Tibial nerve (tissue), 4 donors: ENCODE results near the gene ALK. TPM values are rescaled to one million over a fixed set of nuclear protein-coding genes. Genes with fewer than 3 reads are reported as not detected.

Experiments
- DNase-seq, 2 donors: peaks; one replicate each; pipeline ENCODE4 v3.0.0-alpha.2; 2019; ENCODE audit warnings: low spot score in 2 of 2
- H3K27ac ChIP-seq, 4 donors: fragments of 200-600 bp; sonication (generic) in 3 of 4; one replicate each; pipeline ENCODE4 v1.5.1; 2017 to 2019; ENCODE audit warnings: mild to moderate bottlenecking in 1 of 4
- H3K27me3 ChIP-seq, 2 donors: fragments of 200-600 bp; sonication (generic) in 1 of 2; one replicate each; pipeline versions ENCODE4 v1.5.1 to v1.6.0; 2017 to 2019
- H3K36me3 ChIP-seq, 3 donors: fragments of 200-600 bp; sonication (generic); one replicate each; pipeline ENCODE4 v1.5.1; 2018 to 2019
- H3K4me1 ChIP-seq, 4 donors: fragments of 200-600 bp; sonication (generic) in 3 of 4; one replicate each; pipeline ENCODE4 v1.5.1; 2017 to 2019
- H3K4me3 ChIP-seq, 4 donors: fragments of 200-600 bp; sonication (generic) in 3 of 4; one replicate each; pipeline ENCODE4 v1.5.1; 2017 to 2019; ENCODE audit warnings: mild to moderate bottlenecking in 1 of 4, moderate library complexity in 1 of 4
- H3K9me3 ChIP-seq, 4 donors: fragments of 200-600 bp; sonication (generic) in 3 of 4; one replicate each; pipeline ENCODE4 v1.5.1; 2017 to 2019
- EP300 ChIP-seq, 2 donors: sonication (generic); formaldehyde crosslinking; IDR thresholded peaks; one replicate each; pipeline ENCODE4 v1.6.1; 2017; ENCODE audit warnings: antibody characterized with exemption in 2 of 2, mild to moderate bottlenecking in 1 of 2
- POLR2A ChIP-seq, 2 donors: fragments of 450-650 bp; IDR thresholded peaks; one replicate each; pipeline ENCODE4 v1.6.1; 2017; ENCODE audit warnings: antibody characterized with exemption in 2 of 2, mild to moderate bottlenecking in 2 of 2, moderate library complexity in 2 of 2
- WGBS, 2 donors: methylation state at CpG; one replicate each; pipeline ENCODE4 v1.1.5; 2018; 5-methylcytosine and 5-hydroxymethylcytosine counted together
- total RNA-seq, 4 donors: library from RNA; depleted of rRNA; stranded (reverse); fragments of >200 nt; gene quantifications; one replicate each; pipeline ENCODE4 v1.1.0, GENCODE V29; 2016
- TF ChIP-seq, protein P1 (sequence below), 5 experiments: fragments of 200-600 bp in 3 of 5; fragments of 450-650 bp in 2 of 5; sonication (generic) in 3 of 5; IDR thresholded peaks; one replicate each; pipeline ENCODE4 v1.5.1; 2016 to 2019; ENCODE audit warnings: antibody characterized with exemption in 5 of 5, mild to moderate bottlenecking in 3 of 5, moderate library complexity in 2 of 5

ALK gene
- total RNA-seq, 4 donors from 2014 or later: 0.39 to 4.8 (median 0.66) TPM

DNA sequence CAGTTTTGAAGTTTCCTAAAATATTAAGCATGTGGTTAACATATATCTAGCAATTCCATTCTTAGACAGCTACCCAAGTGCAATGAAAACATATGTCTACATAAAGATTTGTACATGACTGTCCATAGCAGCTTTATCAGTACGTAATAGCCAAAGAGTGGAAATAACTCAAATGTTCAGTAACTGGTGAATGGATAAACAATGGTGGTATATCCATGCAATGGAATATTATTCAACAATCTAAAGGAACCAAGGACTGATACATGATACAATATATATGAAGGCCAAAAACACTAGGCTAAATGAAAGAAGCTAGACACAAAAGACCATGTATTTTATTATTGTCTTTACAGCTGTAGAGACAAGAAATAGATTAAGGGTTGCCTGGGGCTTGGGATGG, 361.4 kb downstream of the ALK start:
- Histone ChIP-seq H3K27me3 (no peaks in the 10 kb centered on the region), H3K4me1 (no peaks in the 10 kb centered on the region), H3K36me3 (no peaks in the 10 kb centered on the region), H3K27ac (no peak overlapping the region), H3K4me3 (no peak overlapping the region), H3K9me3 (no peaks in the 10 kb centered on the region)
- TF ChIP-seq EP300 (IDR thresholded peaks at IDR 0.05) (no peak), POLR2A (IDR thresholded peaks at IDR 0.05) (no peak)
- TF ChIP-seq, protein P1, sequence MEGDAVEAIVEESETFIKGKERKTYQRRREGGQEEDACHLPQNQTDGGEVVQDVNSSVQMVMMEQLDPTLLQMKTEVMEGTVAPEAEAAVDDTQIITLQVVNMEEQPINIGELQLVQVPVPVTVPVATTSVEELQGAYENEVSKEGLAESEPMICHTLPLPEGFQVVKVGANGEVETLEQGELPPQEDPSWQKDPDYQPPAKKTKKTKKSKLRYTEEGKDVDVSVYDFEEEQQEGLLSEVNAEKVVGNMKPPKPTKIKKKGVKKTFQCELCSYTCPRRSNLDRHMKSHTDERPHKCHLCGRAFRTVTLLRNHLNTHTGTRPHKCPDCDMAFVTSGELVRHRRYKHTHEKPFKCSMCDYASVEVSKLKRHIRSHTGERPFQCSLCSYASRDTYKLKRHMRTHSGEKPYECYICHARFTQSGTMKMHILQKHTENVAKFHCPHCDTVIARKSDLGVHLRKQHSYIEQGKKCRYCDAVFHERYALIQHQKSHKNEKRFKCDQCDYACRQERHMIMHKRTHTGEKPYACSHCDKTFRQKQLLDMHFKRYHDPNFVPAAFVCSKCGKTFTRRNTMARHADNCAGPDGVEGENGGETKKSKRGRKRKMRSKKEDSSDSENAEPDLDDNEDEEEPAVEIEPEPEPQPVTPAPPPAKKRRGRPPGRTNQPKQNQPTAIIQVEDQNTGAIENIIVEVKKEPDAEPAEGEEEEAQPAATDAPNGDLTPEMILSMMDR (IDR thresholded peaks at IDR 0.05): no peak
- WGBS, 2 donors: 90 to 92% methylated on average over 1 of the region's 1 CpG
- DNase-seq: no peak

- Histone ChIP-seq H3K36me3 (no peaks in the 10 kb centered on the region), H3K9me3 (no peaks in the 10 kb centered on the region), H3K27ac (no peak overlapping the region), H3K27me3 (no peaks in the 10 kb centered on the region), H3K4me3 (no peak overlapping the region), H3K4me1 (no peaks in the 10 kb centered on the region)
- no peak for DNase-seq
- 45 to 63% methylated on average over 1 of the region's 1 CpG for WGBS, 2 donors
- TF ChIP-seq, protein P1 (IDR thresholded peaks at IDR 0.05): no peak
- TF ChIP-seq POLR2A (IDR thresholded peaks at IDR 0.05) (no peak), EP300 (IDR thresholded peaks at IDR 0.05) (no peak)
Observed at GRCh38 chr2:29559578-29559977, 361.8 kb downstream of the ALK start.

- Histone ChIP-seq H3K4me1 (no peaks in the 10 kb centered on the region), H3K4me3 (no peak overlapping the region), H3K36me3 (no peaks in the 10 kb centered on the region), H3K27ac (no peak overlapping the region), H3K27me3 (no peaks in the 10 kb centered on the region), H3K9me3 (no peaks in the 10 kb centered on the region)
- no peak for DNase-seq
- TF ChIP-seq EP300 (IDR thresholded peaks at IDR 0.05): no peak
- TF ChIP-seq, protein P1 (IDR thresholded peaks at IDR 0.05): no peak
- TF ChIP-seq POLR2A (IDR thresholded peaks at IDR 0.05): no peak
Observed at GRCh38 chr2:29558097-29558496, 363.3 kb downstream of the ALK start.

- no peaks in the 10 kb centered on the region for H3K27me3 ChIP-seq
- DNase-seq: no peak
- H3K27ac ChIP-seq: no peak overlapping the region
- no peaks in the 10 kb centered on the region for H3K36me3 ChIP-seq
- H3K9me3 ChIP-seq: no peaks in the 10 kb centered on the region
- H3K4me3 ChIP-seq: no peak overlapping the region
- no peaks in the 10 kb centered on the region for H3K4me1 ChIP-seq
- WGBS, 2 donors: 40 to 60% methylated on average over 1 of the region's 1 CpG
- TF ChIP-seq, protein P1 (IDR thresholded peaks at IDR 0.05): no peak
- TF ChIP-seq POLR2A (IDR thresholded peaks at IDR 0.05) (no peak), EP300 (IDR thresholded peaks at IDR 0.05) (no peak)
Observed at GRCh38 chr2:29557268-29557667, 364.1 kb downstream of the ALK start.

DNA sequence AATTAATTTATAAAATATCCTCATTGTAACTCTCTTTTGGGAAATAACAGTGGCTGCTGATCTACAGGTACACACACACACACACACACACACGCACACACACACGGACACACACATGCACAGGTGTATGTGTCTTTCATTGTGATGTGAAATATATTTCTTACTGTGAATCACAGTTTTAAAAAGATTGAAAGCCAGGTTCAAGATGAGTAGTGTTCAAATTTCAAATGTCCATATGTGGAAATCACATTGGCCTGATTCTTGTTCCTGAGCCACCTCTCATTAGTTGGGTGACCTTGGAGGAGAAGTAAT, 372.4 kb downstream of the ALK start:
- H3K9me3 ChIP-seq: no peaks in the 10 kb centered on the region
- no peaks in the 10 kb centered on the region for H3K27me3 ChIP-seq
- DNase-seq: no peak
- H3K27ac ChIP-seq: no peak overlapping the region
- no peaks in the 10 kb centered on the region for H3K4me1 ChIP-seq
- WGBS, 2 donors: 89 to 95% methylated on average over 2 of the region's 2 CpGs
- H3K4me3 ChIP-seq: no peak overlapping the region
- TF ChIP-seq EP300 (IDR thresholded peaks at IDR 0.05) (no peak), POLR2A (IDR thresholded peaks at IDR 0.05) (no peak)
- TF ChIP-seq, protein P1 (IDR thresholded peaks at IDR 0.05): no peak
- no peaks in the 10 kb centered on the region for H3K36me3 ChIP-seq
